Heart right ventricle (tissue), 16 donors: ENCODE measurements around the gene SKAP2. TPM values are rescaled to one million over a fixed set of nuclear protein-coding genes. Genes with fewer than 3 reads are reported as not detected.

Experiments used
- ATAC-seq, 8 donors: fragments of 200-7000 bp; cut with Tn5 transposase; one replicate each; pipeline ENCODE4 v1.9.1; 2020; ENCODE audit warnings: mild to moderate bottlenecking in 8 of 8, moderate library complexity in 8 of 8, moderate number of reproducible peaks in 1 of 8
- DNase-seq, 2 donors: peaks; one replicate each; pipeline ENCODE4 v3.0.0-alpha.2; 2020
- H3K27ac ChIP-seq, 10 donors: fragments of 200-600 bp; sonication (generic) in 2 of 10; one replicate each; pipeline versions ENCODE4 v1.5.0 to v1.8.0; 2020 to 2022; ENCODE audit warnings: mild to moderate bottlenecking in 3 of 10
- H3K27me3 ChIP-seq, 7 donors: fragments of 200-600 bp; one replicate each; pipeline ENCODE4 v1.8.0; 2021 to 2022; ENCODE audit warnings: mild to moderate bottlenecking in 2 of 7
- H3K36me3 ChIP-seq, 9 donors: fragments of 200-600 bp; sonication (generic) in 1 of 9; one replicate each; pipeline versions ENCODE4 v1.5.0 to v1.8.0; 2020 to 2022; ENCODE audit warnings: mild to moderate bottlenecking in 2 of 9
- H3K4me1 ChIP-seq, 9 donors: fragments of 200-600 bp; sonication (generic) in 1 of 9; one replicate each; pipeline versions ENCODE4 v1.5.0 to v1.8.0; 2020 to 2022; ENCODE audit warnings: mild to moderate bottlenecking in 4 of 9
- H3K4me3 ChIP-seq, 10 donors: fragments of 200-600 bp; sonication (generic) in 2 of 10; one replicate each; pipeline versions ENCODE4 v1.5.0 to v1.8.0; 2020 to 2022; ENCODE audit warnings: mild to moderate bottlenecking in 7 of 10, moderate library complexity in 2 of 10
- H3K9me3 ChIP-seq, 11 donors: fragments of 200-600 bp in 10 of 11; sonication (generic) in 2 of 11; one replicate each; pipeline versions ENCODE4 v1.5.0 to v1.8.0; 2013 to 2022; ENCODE audit warnings: mild to moderate bottlenecking in 2 of 11, control low read depth in 1 of 11, moderate library complexity in 1 of 11
- CTCF ChIP-seq, 9 donors: fragments of 200-600 bp; sonication (generic) in 2 of 9; IDR thresholded peaks; one replicate each; pipeline versions ENCODE4 v1.5.0 to v1.8.0; 2021 to 2022; ENCODE audit warnings: antibody characterized with exemption in 9 of 9, mild to moderate bottlenecking in 5 of 9, moderate library complexity in 1 of 9
- WGBS, 2 donors: extraction: QIAGEN DNeasy Blood & Tissue Kit; methylation state at CpG; one replicate each; pipeline ENCODE4 v1.1.7; 2013; ENCODE audit warnings: inconsistent platforms in 1 of 2; 5-methylcytosine and 5-hydroxymethylcytosine counted together
- intact Hi-C, 10 donors: fragments of 100-400 bp; cut with DNase I; formaldehyde crosslinking; loops; one replicate each; pipeline versions ENCODE4 v1.11.1 to v1.14.2; 2022
- polyA plus RNA-seq, 2 donors: library from polyadenylated mRNA; stranded (reverse); fragments of 200-250 nt; gene quantifications; one replicate each; pipeline ENCODE4 v1.2.3, GENCODE V29; 2013
- total RNA-seq, 10 donors: library from RNA; stranded (reverse); fragmentation: NEBNext Ultra II Directional in 3 of 10; extraction: Animal tissue kit (Norgen Biotek cat#: 25700) in 3 of 10; gene quantifications; one replicate each; pipeline versions ENCODE4 v1.2.1 to v1.2.4, GENCODE V29; 2021 to 2023
- donor health status: Arrhythmogenic right ventricular cardiomyopathy.
- donor health status: ischemic (EF 13 %, LVEDD 7.1; RV severe dilation, severe dysfunction).
- donor health status: healthy with polysubstance abuse.
- donor health status: DM: no; HTN: yes; CAD: no.
- donor health status: DM: no; HTN: no; CAD: no.
- donor health status: ischemic (EF 25% LVEDD 6.9; RV normal size, moderate dysfunction).
- donor health status: ischemic (EF 25% LVEDD 5.7; RV mildly dilated, moderate dysfunction).
- donor health status: healthy.
- donor health status: DM: yes; HTN: yes; CAD: no.
- donor health status: Ischemic cardiomyopathy.
- donor health status: ischemic (EF 35%, LVEDD 5.7; RV mildly dilated, moderate dysfunction).
- donor health status: nonischemic (EF 11% LVEDD 7.7; RV severe dilation, severe dysfunction).
- donor health status: DM: yes; HTN: yes; CAD: no.
- donor health status: PGD.
- donor health status: ischemic (EF 29% LVEDD 5.4; RV normal size, mild dysfunction).
- donor health status: nonischemic (EF 23%, LVEDD 6.1; RV moderate dilation, normal function).

The SKAP2 gene
- total and polyA plus RNA-seq, 12 donors, result 1.9 to 12.3 (median 4.6) TPM

- Histone ChIP-seq H3K27ac (no peak overlapping the region), H3K4me1 (peaks cover 0 to 36% (median 0%) of the 10 kb centered on the region in 9 donors), H3K36me3 (no peaks in the 10 kb centered on the region), H3K4me3 (no peak overlapping the region), H3K9me3 (no peaks in the 10 kb centered on the region), H3K27me3 (peaks cover 0 to 99% (median 76%) of the 10 kb centered on the region in 7 donors)
- ATAC-seq (no peak), DNase-seq (no peak)
- TF ChIP-seq CTCF (IDR thresholded peaks at IDR 0.05), result no peak
- intact Hi-C loops, result loop anchor here in 3 of 10 donors (10.0 kb wide), 2 partner anchors 296 to 306 kb away; partner anchors contain the start of genes HOXA9 (in 2 of the 3), HOXA3 (in 1 of the 3) and HOXA7 (in 1 of the 3)
- 49 to 56% methylated on average over 3 of the region's 3 CpGs for WGBS, 2 donors
Measured at GRCh38 chr7:26858735-26859134, 5.7 kb downstream of the SKAP2 start.

GRCh38 chr7:26858241-26858715 is 6.1 kb downstream of the SKAP2 start:
- no peak for DNase-seq
- no peaks in the 10 kb centered on the region for H3K36me3 ChIP-seq
- H3K4me1 ChIP-seq, result peaks cover 0 to 36% (median 0%) of the 10 kb centered on the region in 9 donors
- no peak for ATAC-seq
- 36 to 40% methylated on average over 5 of the region's 5 CpGs for WGBS, 2 donors
- no peak overlapping the region for H3K4me3 ChIP-seq
- H3K9me3 ChIP-seq, result no peaks in the 10 kb centered on the region
- H3K27ac ChIP-seq, result no peak overlapping the region
- intact Hi-C loops, result loop anchor here in 3 of 10 donors (10.0 kb wide), 2 partner anchors 297 to 307 kb away; partner anchors contain the start of genes HOXA9 (in 2 of the 3), HOXA3 (in 1 of the 3) and HOXA7 (in 1 of the 3)
- no peak for TF ChIP-seq CTCF (IDR thresholded peaks at IDR 0.05)
- H3K27me3 ChIP-seq, result peaks cover 0 to 99% (median 75%) of the 10 kb centered on the region in 7 donors

DNA sequence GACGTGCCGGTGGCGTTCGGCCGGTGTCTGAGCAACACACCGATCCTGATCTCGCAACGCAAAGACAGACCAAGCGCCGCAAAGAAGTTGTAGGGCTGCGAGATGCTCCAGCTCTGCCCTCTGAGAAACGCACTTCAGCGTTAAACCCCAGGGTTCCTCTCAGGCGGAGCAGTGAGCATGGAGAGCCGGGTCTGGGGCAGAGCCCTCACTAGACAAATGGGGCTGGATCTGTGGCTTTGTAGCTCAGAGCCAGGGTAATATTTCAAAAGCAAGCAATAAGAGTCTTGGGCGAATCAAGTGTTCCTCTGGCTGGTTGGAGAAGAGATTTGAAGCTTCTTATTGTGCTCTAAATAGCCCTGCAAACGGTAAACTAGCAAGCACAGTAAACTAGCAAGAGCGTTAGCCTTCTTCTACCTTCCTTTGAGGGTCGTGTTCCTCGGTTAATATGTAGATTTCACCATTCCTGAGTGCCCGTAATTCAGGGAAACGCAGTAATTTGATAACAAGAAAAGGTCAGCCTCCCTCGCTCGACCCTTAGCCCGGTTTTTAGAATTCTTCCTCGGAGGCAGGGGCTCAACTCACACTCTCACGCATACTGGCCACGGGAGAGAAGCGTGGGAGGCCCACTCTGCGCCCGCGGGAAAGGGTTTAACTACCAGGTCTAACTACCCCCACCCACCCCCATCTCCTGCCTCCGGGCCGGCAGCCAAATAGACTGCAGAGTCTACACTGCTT is 6.7 kb downstream of the SKAP2 start:
- no peak overlapping the region for H3K27ac ChIP-seq
- H3K4me1 ChIP-seq, result peaks cover 0 to 30% (median 0%) of the 10 kb centered on the region in 9 donors
- ATAC-seq, result peak in 1 of 8 donors; percentile 29
- TF ChIP-seq CTCF (IDR thresholded peaks at IDR 0.05), result no peak
- peaks cover 0 to 99% (median 75%) of the 10 kb centered on the region in 7 donors for H3K27me3 ChIP-seq
- DNase-seq, result no peak
- intact Hi-C loops, result loop anchor here in 3 of 10 donors (10.0 kb wide), 2 partner anchors 297 to 307 kb away; partner anchors contain the start of genes HOXA9 (in 2 of the 3), HOXA3 (in 1 of the 3) and HOXA7 (in 1 of the 3)
- no peaks in the 10 kb centered on the region for H3K9me3 ChIP-seq
- H3K4me3 ChIP-seq, result peak overlapping the region in 1 of 10 donors; percentile 2
- H3K36me3 ChIP-seq, result no peaks in the 10 kb centered on the region
- WGBS, 2 donors, result 16 to 22% methylated on average over 34 of the region's 34 CpGs

DNA sequence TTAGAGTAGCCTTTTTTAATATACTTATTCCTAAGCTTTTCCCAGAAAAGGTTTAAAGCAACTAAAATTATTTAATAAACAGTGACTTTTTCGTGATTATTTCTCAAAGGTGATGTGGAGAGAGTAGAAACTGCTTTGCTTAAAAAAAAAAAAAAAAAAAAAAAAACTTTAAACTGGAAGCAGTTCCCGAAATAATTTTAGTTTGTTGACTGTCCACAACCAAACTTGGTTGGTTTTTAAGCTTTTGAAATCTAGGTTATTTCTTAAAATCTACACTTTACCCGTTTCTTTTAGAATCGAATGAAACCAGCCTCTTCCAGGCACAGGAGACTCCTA is 7.3 kb downstream of the SKAP2 start:
- Histone ChIP-seq H3K4me3 (peak overlapping the region in 1 of 10 donors; percentile 2), H3K9me3 (no peaks in the 10 kb centered on the region), H3K36me3 (no peaks in the 10 kb centered on the region), H3K4me1 (peaks cover 0 to 26% (median 0%) of the 10 kb centered on the region in 9 donors), H3K27me3 (peaks cover 0 to 99% (median 74%) of the 10 kb centered on the region in 7 donors), H3K27ac (no peak overlapping the region)
- intact Hi-C loops, result loop anchor here in 3 of 10 donors (10.0 kb wide), 2 partner anchors 298 to 308 kb away; partner anchors contain the start of genes HOXA9 (in 2 of the 3), HOXA3 (in 1 of the 3) and HOXA7 (in 1 of the 3)
- WGBS, 2 donors, result 18 to 29% methylated on average over 4 of the region's 4 CpGs
- DNase-seq (no peak), ATAC-seq (no peak)
- no peak for TF ChIP-seq CTCF (IDR thresholded peaks at IDR 0.05)
